ENCODE data around the gene SEL1L.
"Not testable (repeated sequence)": the region's sequence is repeated elsewhere in the genome, so short reads cannot be mapped to it uniquely, and the experiment has no call there.

SEL1L gene

GRCh38 chr14:81473456-81474147, 60.1 kb downstream of the SEL1L start:
- no peak for DNase-seq (ENCODE audit: low read depth)

DNA sequence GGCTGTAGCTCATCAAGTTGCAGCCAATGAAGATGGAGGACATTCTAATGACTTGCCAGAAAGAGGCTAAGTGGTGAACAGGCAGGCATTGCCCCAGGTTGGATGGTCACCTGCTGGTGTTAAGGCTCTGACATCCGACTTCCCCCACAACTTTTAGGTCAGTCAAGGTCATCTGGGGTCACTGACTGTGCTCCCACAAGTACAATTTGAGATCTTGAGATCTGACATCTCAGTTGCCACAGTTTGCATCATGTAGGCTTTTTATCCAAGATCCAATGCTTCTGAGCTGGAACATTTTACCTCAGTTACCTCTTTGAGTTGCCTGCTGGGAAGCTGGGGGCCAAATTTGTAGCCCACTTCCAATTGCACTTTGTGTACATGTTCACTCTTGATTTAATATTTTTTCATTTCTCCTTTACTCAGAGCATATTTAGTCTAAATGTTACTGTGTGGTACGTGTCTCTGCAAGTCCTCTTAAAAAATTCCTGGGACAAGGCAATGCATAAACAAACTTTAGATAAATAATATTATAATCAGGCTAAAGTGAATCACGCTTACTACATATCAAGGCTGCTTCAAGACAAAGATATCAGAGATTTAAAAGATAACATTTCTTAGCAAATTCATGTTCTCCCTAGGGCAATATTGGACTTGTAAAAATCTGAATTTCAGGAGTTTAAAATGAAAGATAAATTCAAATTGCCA, 61.4 kb downstream of the SEL1L start:
- DNase-seq (ENCODE audit: low read depth): no peak

- no peak for DNase-seq (ENCODE audit: low read depth)
These were observed 62.6 kb downstream of the SEL1L start for GRCh38 chr14:81471062-81471461.

GRCh38 chr14:81470557-81470826, 63.2 kb downstream of the SEL1L start:
- DNase-seq (ENCODE audit: low read depth): not testable (repeated sequence)

DNA sequence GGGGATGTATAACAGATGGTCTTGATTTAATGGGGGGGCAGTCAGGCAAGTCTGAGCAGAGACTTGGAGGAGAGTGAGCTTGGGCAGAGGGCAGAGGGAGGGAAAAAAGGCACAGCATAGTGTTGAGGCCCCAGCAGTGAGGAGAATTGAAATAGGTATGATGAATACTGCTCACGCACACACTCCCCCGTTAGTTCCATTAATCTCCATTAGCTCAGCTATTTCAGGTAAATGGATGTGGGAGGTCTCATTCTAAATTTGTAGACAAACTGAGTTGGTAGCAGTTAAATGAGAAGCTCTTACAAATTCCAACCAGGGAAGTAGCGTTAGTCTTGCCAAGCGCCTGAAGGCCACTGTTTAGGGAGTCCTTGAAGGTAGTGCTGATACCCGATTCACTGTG, 66.8 kb downstream of the SEL1L start:
- no peak for DNase-seq (ENCODE audit: low read depth)

GRCh38 chr14:81465507-81466228, 68.0 kb downstream of the SEL1L start:
- DNase-seq (ENCODE audit: low read depth): no peak

GRCh38 chr14:81465003-81465392, 68.7 kb downstream of the SEL1L start:
- not testable (repeated sequence) for DNase-seq (ENCODE audit: low read depth)

DNA sequence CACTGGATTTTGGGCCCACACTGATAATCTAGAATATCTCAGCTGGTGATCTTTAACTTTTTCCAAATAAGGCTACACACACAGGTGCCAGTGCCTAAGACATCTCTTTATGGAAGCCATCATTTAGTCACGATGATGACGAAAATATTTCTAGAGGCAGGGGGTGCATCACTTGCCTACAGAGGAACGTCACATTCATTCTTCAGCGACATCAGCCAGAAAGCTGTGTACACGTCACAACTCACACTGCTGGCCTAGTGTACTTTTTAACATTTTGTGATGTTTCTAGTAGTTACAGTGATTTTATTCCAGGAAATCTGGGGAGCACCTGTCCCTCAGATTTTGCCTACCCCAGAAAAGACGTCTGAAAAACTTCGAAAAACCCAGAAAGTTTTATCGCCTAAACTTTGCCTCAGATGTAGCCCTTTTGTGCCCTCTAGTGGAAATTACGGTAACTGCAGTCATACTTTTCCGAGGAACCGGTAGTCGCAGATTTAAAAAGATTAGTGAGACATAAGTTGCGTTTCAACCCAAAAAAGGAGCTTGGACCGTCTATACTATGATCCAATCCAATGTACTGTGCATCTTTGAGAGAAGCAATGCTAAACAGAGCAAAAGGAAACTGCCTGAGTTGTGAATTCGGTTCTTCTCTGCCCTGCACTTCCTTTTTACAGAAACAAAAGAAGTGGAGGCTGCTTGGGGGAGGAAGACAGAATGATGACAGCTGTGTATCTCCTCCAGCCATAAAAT, 69.2 kb downstream of the SEL1L start:
- DNase-seq (ENCODE audit: low read depth): peak; percentile 42

DNA sequence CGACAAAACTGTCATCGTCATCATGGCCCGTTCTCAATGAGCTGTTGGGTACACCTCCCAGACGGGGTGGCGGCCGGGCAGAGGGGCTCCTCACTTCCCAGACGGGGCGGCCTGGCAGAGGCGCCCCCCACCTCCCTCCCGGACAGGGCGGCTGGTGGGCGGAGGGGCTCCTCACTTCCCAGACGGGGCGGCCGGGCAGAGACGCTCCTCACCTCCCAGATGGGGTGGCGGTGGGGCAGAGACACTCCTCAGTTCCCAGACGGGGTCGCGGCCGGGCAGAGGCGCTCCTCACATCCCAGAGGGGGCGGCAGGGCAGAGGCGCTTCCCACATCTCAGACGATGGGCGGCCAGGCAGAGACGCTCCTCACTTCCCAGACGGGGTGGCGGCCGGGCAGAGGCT, 71.3 kb downstream of the SEL1L start:
- DNase-seq (ENCODE audit: low read depth): not testable (repeated sequence)

DNA sequence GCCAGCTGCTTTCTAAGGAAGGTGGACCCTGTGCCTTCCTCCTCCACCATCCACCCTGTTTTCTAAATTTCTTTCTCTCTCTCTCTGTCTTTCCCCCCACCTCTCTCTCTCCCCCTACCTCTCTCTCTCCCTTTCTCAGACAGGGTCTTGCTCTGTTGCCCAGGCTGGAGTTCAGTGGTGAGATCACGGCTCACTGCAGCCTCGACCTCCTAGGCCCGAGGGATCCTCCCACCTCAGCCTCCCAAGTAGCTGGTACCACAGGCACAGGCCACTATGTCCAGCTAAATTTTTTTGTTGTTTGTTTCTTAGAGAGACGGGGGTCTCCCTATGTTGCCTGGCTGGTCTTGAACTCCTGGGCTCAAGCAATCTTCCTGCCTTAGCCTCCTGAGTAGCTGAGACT, 73.7 kb downstream of the SEL1L start:
- DNase-seq (ENCODE audit: low read depth): no peak

DNA sequence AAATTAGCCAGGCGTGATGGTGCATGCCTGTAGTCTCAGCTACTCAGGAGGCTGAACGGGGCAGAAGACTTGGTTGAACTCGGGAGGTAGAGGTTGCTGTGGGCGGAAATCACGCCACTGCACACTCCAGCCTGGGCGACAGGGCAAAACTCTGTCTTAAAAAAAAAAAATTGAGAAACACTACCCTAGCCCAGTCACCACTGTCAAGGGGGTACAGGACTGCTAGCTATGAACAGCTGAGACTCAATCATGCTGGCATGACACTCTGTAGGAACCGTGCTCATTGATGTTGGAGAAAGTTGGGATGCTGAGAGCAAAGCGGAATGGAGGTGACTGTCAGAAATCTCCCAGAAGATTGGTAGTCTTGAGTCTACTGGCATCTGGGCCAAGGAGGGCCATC, 75.3 kb downstream of the SEL1L start:
- no peak for DNase-seq (ENCODE audit: low read depth)

GRCh38 chr14:81455390-81455789, 78.3 kb downstream of the SEL1L start:
- DNase-seq (ENCODE audit: low read depth): no peak

- no peak for DNase-seq (ENCODE audit: low read depth)
These were observed 79.0 kb downstream of the SEL1L start for GRCh38 chr14:81454572-81455218.

GRCh38 chr14:81453166-81453766, 80.4 kb downstream of the SEL1L start:
- DNase-seq (ENCODE audit: low read depth): peak; percentile 49

DNA sequence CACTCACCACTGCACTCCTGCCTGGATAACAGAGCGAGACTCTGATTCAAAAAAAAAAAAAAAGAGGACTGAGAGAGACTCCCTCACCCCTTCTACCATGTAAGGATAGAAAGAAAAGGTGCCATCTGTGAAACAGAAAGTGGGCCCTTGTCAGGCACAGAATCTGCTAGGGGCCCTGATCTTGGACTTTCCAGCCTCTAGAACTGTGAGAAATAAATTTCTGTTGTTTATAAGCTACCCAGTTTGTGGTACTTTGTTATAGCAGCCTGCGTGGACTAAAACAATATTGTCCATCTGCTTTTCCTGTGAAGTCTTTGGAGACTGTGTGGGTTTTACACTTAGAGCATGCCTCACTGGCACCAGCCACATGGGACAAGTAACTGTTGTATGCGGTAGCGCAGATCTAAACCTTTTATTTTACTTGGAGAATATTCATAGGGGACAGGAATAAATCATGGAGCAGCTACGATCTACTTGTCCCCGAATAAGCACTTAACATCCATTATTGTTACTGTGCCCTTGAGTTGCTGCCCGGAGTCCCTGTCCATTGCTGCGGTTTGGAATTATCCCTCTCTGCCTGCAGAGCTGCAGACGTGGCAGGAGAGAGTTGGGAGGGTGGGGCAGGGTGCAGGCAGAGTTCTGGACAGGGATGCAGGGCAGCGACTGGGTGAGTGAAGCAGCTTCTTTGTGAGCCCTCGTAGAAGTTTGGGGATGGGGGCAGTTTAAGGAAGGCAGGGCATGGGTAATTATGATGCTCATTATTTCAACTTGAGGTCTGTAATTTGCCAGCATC, 81.1 kb downstream of the SEL1L start:
- DNase-seq (ENCODE audit: low read depth): no peak

GRCh38 chr14:81450976-81451375, 82.7 kb downstream of the SEL1L start:
- DNase-seq (ENCODE audit: low read depth): no peak

DNA sequence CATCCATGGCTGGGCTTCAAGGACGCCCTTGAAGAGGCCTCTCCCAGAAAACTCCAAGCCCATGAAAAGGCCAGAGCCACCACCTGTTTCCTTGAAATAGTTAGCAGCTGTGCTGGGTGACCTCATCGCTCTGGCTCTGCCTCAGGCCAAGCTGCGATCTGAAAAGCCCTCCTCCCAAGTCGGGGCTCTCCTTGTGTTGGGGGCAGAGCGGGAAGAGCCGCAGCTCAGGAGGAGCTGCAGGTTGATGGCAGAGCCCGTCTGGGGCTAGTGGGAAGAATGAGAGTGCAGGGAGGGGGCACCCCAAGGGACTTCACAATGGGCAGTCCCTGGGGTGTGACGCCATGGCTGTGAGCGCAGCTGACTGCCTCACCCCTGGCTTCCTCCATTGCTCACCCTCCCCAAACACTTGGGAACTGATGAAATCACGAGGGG, 83.5 kb downstream of the SEL1L start:
- DNase-seq (ENCODE audit: low read depth): no peak

GRCh38 chr14:81449576-81449975, 84.1 kb downstream of the SEL1L start:
- no peak for DNase-seq (ENCODE audit: low read depth)

- DNase-seq (ENCODE audit: low read depth): no peak
These were observed 84.5 kb downstream of the SEL1L start for GRCh38 chr14:81449114-81449513.

DNA sequence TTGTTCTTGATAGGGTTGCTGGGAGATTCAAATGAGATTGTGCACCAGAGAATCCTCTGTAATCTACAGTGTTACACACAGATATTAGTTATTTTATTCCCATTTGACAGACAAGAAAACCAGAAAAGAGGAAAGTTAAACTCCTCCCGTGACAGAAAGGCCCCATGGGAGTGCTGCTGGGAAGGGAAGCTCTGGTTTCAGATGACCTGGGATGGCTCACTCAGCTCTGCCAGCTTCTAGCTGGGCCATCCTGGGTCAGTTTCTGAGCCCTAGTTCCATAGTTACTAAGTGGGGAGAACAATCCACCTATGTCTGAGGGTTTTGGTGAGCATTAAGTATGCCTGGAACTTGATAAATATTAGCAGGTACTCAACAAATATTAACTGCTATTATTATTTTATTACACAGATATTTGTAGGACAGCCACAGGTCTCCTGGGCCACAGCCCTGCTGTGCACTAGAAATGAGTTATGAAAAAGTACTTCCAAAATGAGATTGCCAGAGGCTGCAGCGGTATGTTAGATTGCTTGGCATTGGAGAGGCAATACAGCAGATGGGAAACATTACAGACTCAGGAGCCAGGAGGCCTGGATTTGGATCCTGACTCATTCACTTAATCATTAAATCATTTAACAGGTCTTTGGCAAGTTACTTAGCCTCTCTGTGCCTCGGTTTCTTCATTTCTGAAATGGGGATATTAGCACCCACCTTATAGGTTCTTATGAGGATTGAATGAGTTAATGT, 86.5 kb downstream of the SEL1L start:
- no peak for DNase-seq (ENCODE audit: low read depth)

Data from fibroblast of the conjunctiva (primary cell).